A673 (cell line): ENCODE results near the gene ECEL1. TPM values are rescaled to one million over a fixed set of nuclear protein-coding genes. Genes with fewer than 3 reads are reported as not detected.

Source experiments
- BruUV-seq: library from RNA; stranded (reverse); fragments of 400-500 nt; replicated peaks from 2 replicates; lab custom pipeline; 2021; lab: Mats Ljungman, UMichigan
- CTCF ChIA-PET: fragments of 300-600 bp; sonication (Branson Sonifier 250); formaldehyde crosslinking; loops from one replicate; lab custom pipeline; 2022; ENCODE audit warnings: antibody characterized with exemption; lab: Charles Lee
- POLR2A ChIA-PET: fragments of 300-600 bp; sonication (Branson Sonifier 250); formaldehyde crosslinking; loops from one replicate; lab custom pipeline; 2022; ENCODE audit warnings: antibody characterized with exemption; ENCODE audit not compliant: low non-redundant PET; lab: Charles Lee
- DNase-seq: peaks from one replicate; pipeline ENCODE4 v3.0.0-alpha.2; 2015; ENCODE audit warnings: low spot score
- H3K27ac ChIP-seq: fragments of 200-600 bp; sonication (generic); 2 replicates; pipeline ENCODE4 v1.5.1; 2016; ENCODE audit warnings: mixed run types, low read depth, mild to moderate bottlenecking, mixed read lengths, antibody characterized with exemption, low read length; ENCODE audit not compliant: poor library complexity, severe bottlenecking
- H3K27me3 ChIP-seq: fragments of 200-600 bp; sonication (generic); replicated peaks from 2 replicates; pipeline ENCODE4 v1.6.1; 2017; ENCODE audit warnings: mixed run types, low read depth, mild to moderate bottlenecking, mixed read lengths, antibody characterized with exemption, low read length; ENCODE audit not compliant: insufficient read depth, poor library complexity
- H3K36me3 ChIP-seq: fragments of 200-600 bp; sonication (generic); 2 replicates; pipeline ENCODE4 v1.6.1; 2016; ENCODE audit warnings: mixed run types, mild to moderate bottlenecking, mixed read lengths, antibody characterized with exemption, low read length; ENCODE audit not compliant: insufficient read depth, poor library complexity, severe bottlenecking
- H3K4me1 ChIP-seq: fragments of 200-600 bp; sonication (generic); 2 replicates; pipeline ENCODE4 v1.6.1; 2017; ENCODE audit warnings: mixed run types, mild to moderate bottlenecking, mixed read lengths, antibody characterized with exemption, low read length; ENCODE audit not compliant: insufficient read depth, poor library complexity, severe bottlenecking
- H3K4me3 ChIP-seq: fragments of 200-600 bp; sonication (generic); 2 replicates; pipeline ENCODE4 v1.5.1; 2016; ENCODE audit warnings: low read depth, mixed run types, mild to moderate bottlenecking, mixed read lengths, low read length; ENCODE audit not compliant: poor library complexity, severe bottlenecking
- H3K9me3 ChIP-seq: fragments of 200-600 bp; sonication (generic); 2 replicates; pipeline ENCODE4 v1.6.1; 2016; ENCODE audit warnings: mixed run types, low read depth, mild to moderate bottlenecking, mixed read lengths, antibody characterized with exemption, low read length; ENCODE audit not compliant: poor library complexity, severe bottlenecking
- CTCF ChIP-seq: fragments of 300-800, 200-600 bp; sonication (generic); conservative IDR thresholded peaks from 2 replicates; pipeline ENCODE4 v1.5.1; 2017; ENCODE audit warnings: low read depth, mild to moderate bottlenecking, antibody characterized with exemption, low read length, moderate library complexity, mixed read lengths
- EZH2 ChIP-seq: fragments of 200-600 bp; sonication (generic); IDR thresholded peaks from 2 replicates; pipeline ENCODE4 v1.6.1; 2017; ENCODE audit warnings: borderline replicate concordance, low read depth, mild to moderate bottlenecking, mixed read lengths, antibody characterized with exemption, low read length; ENCODE audit not compliant: poor library complexity, severe bottlenecking
- intact Hi-C: fragments of 100-400 bp; cut with micrococcal nuclease; formaldehyde crosslinking; loops from one replicate; pipeline ENCODE4 v1.10.0; 2022; ENCODE audit not compliant: unreplicated experiment
- total RNA-seq: library from RNA; stranded (reverse); gene quantifications from 2 replicates; pipeline ENCODE4 v1.2.3, GENCODE V29; 2021

Gene ECEL1
- total RNA-seq, 1 experiment from 2014 or later: 0.19 TPM

- DNase-seq: no peak
- intact Hi-C loops: no loop called here
- H3K27ac ChIP-seq: no peak overlapping the region
- BruUV-seq: no TSS peak
- peaks cover 8% of the 10 kb centered on the region for H3K4me1 ChIP-seq
- H3K9me3 ChIP-seq: no peaks in the 10 kb centered on the region
- H3K27me3 ChIP-seq: peaks cover 16% of the 10 kb centered on the region
- TF ChIP-seq EZH2: no peak
- TF ChIP-seq CTCF: no peak
- ChIA-PET CTCF (no interaction called here), POLR2A (no interaction called here)
- no peak overlapping the region for H3K4me3 ChIP-seq
- no peaks in the 10 kb centered on the region for H3K36me3 ChIP-seq
Measured at GRCh38 chr2:232501331-232501771, 13.7 kb upstream of the ECEL1 start.

- no peak for DNase-seq
- ChIA-PET CTCF (no interaction called here), POLR2A (no interaction called here)
- Histone ChIP-seq H3K36me3 (no peaks in the 10 kb centered on the region), H3K4me1 (peaks cover 8% of the 10 kb centered on the region), H3K27ac (no peak overlapping the region), H3K9me3 (no peaks in the 10 kb centered on the region), H3K4me3 (no peak overlapping the region), H3K27me3 (peaks cover 3% of the 10 kb centered on the region)
- intact Hi-C loops: no loop called here
- BruUV-seq: no TSS peak
- TF ChIP-seq CTCF (no peak), EZH2 (no peak)
Measured at GRCh38 chr2:232498452-232498851, 10.8 kb upstream of the ECEL1 start.

GRCh38 chr2:232497348-232497747 lies 9.7 kb upstream of the ECEL1 start:
- Histone ChIP-seq H3K4me3 (no peak overlapping the region), H3K9me3 (no peaks in the 10 kb centered on the region), H3K36me3 (no peaks in the 10 kb centered on the region), H3K4me1 (peaks cover 6% of the 10 kb centered on the region), H3K27me3 (no peaks in the 10 kb centered on the region), H3K27ac (no peak overlapping the region)
- no peak for DNase-seq
- intact Hi-C loops: no loop called here
- CTCF ChIA-PET: no interaction called here
- no TSS peak for BruUV-seq
- TF ChIP-seq CTCF (no peak), EZH2 (no peak)
- POLR2A ChIA-PET: no interaction called here
